ENCODE results near the gene SLMAP. TPM values are rescaled to one million over a fixed set of nuclear protein-coding genes. Genes with fewer than 3 reads are reported as not detected.

The SLMAP gene
- total and polyA plus RNA-seq, 2 of the 13 experiments (the other 11 are each of a cell fraction or from before 2014, with no cell fraction given), result 24.0 to 48.3 TPM

GRCh38 chr3:57826952-57827723 lies 71.0 kb downstream of the SLMAP start (continued):
- TF ChIP-seq ZNF790 (CRISPR knock-in tag; IDR thresholded peaks at IDR 0.05; ENCODE audit: borderline replicate concordance) (no peak), CENPBD1 (CRISPR knock-in tag; IDR thresholded peaks at IDR 0.05; ENCODE audit: borderline replicate concordance, low read depth) (no peak), ONECUT2 (CRISPR knock-in tag; IDR thresholded peaks at IDR 0.05) (no peak), FUBP1 (CRISPR knock-in tag; IDR thresholded peaks at IDR 0.05; ENCODE audit: borderline replicate concordance) (no peak), ZNF296 (CRISPR knock-in tag; conservative IDR thresholded peaks at IDR 0.05) (no peak), SNRNP70 (IDR thresholded peaks at IDR 0.05; ENCODE audit: low read depth, low read length) (no peak), ZNF746 (CRISPR knock-in tag; IDR thresholded peaks at IDR 0.05) (no peak), E2F2 (CRISPR knock-in tag; IDR thresholded peaks at IDR 0.05; ENCODE audit: borderline replicate concordance) (no peak), SIX1 (CRISPR knock-in tag; IDR thresholded peaks at IDR 0.05; ENCODE audit: borderline replicate concordance) (no peak), ZNF180 (CRISPR knock-in tag; IDR thresholded peaks at IDR 0.05; ENCODE audit: borderline replicate concordance, low read depth) (no peak), AFF4 (CRISPR knock-in tag; IDR thresholded peaks at IDR 0.05) (no peak), ZNF713 (CRISPR knock-in tag; IDR thresholded peaks at IDR 0.05) (no peak), ZNF317 (CRISPR knock-in tag; IDR thresholded peaks at IDR 0.05) (no peak), BORCS8-MEF2B (CRISPR knock-in tag; IDR thresholded peaks at IDR 0.05) (no peak)
- TF ChIP-seq, protein P1, sequence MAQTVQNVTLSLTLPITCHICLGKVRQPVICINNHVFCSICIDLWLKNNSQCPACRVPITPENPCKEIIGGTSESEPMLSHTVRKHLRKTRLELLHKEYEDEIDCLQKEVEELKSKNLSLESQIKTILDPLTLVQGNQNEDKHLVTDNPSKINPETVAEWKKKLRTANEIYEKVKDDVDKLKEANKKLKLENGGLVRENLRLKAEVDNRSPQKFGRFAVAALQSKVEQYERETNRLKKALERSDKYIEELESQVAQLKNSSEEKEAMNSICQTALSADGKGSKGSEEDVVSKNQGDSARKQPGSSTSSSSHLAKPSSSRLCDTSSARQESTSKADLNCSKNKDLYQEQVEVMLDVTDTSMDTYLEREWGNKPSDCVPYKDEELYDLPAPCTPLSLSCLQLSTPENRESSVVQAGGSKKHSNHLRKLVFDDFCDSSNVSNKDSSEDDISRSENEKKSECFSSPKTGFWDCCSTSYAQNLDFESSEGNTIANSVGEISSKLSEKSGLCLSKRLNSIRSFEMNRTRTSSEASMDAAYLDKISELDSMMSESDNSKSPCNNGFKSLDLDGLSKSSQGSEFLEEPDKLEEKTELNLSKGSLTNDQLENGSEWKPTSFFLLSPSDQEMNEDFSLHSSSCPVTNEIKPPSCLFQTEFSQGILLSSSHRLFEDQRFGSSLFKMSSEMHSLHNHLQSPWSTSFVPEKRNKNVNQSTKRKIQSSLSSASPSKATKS (CRISPR knock-in tag; IDR thresholded peaks at IDR 0.05), result no peak
- TF ChIP-seq, protein P2, sequence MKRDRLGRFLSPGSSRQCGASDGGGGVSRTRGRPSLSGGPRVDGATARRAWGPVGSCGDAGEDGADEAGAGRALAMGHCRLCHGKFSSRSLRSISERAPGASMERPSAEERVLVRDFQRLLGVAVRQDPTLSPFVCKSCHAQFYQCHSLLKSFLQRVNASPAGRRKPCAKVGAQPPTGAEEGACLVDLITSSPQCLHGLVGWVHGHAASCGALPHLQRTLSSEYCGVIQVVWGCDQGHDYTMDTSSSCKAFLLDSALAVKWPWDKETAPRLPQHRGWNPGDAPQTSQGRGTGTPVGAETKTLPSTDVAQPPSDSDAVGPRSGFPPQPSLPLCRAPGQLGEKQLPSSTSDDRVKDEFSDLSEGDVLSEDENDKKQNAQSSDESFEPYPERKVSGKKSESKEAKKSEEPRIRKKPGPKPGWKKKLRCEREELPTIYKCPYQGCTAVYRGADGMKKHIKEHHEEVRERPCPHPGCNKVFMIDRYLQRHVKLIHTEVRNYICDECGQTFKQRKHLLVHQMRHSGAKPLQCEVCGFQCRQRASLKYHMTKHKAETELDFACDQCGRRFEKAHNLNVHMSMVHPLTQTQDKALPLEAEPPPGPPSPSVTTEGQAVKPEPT (CRISPR knock-in tag; IDR thresholded peaks at IDR 0.05; ENCODE audit: low read depth), result no peak
